ENCODE results near the gene BPIFB3.
"Not testable (repeated sequence)": the region's sequence is repeated elsewhere in the genome, so short reads cannot be mapped to it uniquely, and the experiment has no call there.

Gene BPIFB3

GRCh38 chr20:33112547-33113386 is 59.1 kb downstream of the BPIFB3 start:
- in situ Hi-C loops (cut with HindIII; ENCODE audit: low sequenced_read_pairs) = no loop called here
- TF ChIP-seq CTCF (IDR thresholded peaks at IDR 0.05; ENCODE audit: low read depth, low read length, missing control alignments) = no peak
- H3K4me3 ChIP-seq (ENCODE audit: low read depth, low read length) = no peak overlapping the region
- DNase-seq (ENCODE audit: low read depth) = no peak

GRCh38 chr20:33113387-33113908 is 59.7 kb downstream of the BPIFB3 start:
- no peak for DNase-seq (ENCODE audit: low read depth)
- in situ Hi-C loops (cut with HindIII; ENCODE audit: low sequenced_read_pairs) = no loop called here
- TF ChIP-seq CTCF (IDR thresholded peaks at IDR 0.05; ENCODE audit: low read depth, low read length, missing control alignments) = no peak
- H3K4me3 ChIP-seq (ENCODE audit: low read depth, low read length) = no peak overlapping the region

- H3K4me3 ChIP-seq (ENCODE audit: low read depth, low read length); in situ Hi-C loops (cut with HindIII; ENCODE audit: low sequenced_read_pairs); DNase-seq (ENCODE audit: low read depth): not testable (repeated sequence)
These were observed 61.8 kb downstream of the BPIFB3 start for GRCh38 chr20:33115501-33115900.

DNA sequence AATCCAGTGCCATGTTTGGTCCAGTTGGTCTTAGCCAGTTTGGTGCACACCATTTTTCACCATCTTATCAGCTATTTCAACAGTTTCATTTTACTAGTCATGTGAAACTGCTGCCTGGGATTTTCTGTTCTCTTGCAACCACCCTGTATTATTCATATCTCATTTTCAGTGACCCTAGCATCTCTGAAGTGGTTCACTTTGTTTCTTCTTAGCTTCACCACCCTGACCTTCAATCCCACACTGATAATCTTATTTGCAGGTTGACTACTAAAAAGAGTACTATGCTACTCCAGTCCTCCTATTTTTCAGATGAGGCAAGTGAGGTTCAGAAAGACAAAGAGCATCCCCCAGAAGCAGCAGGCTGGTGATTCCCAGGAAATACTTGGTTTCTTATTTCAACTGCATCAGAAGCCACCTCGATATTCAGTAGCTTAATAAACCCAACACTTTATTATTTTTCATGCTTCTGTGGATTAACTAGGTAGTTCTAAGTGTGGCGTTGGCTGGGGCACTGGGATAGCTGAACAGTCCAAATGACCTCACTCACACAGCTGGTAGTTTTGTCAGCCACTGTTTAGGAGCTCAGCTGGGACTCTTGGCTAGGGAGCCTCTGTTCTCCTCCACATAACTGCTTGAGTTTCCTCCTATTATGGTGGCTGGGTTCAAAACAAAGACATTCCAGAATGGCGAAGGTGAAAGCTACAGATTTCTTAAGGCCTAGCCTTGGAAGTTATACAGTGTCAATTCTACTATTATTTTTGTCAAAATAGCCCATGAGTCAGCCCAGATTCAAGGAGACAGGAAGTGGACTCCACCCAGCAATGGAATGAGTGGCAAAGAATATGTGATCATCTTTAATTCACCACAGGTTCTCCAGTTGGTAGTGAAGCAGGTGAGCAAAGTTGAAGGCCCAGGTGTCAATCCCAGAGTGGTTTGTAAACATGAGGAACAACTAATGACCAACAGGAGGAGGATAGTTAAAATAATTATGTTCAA is 66.3 kb downstream of the BPIFB3 start:
- no peak overlapping the region for H3K4me3 ChIP-seq (ENCODE audit: low read depth, low read length)
- no peak for DNase-seq (ENCODE audit: low read depth)
- in situ Hi-C loops (cut with HindIII; ENCODE audit: low sequenced_read_pairs) = no loop called here
- no peak for TF ChIP-seq CTCF (IDR thresholded peaks at IDR 0.05; ENCODE audit: low read depth, low read length, missing control alignments)

- DNase-seq (ENCODE audit: low read depth) = no peak
- H3K4me3 ChIP-seq (ENCODE audit: low read depth, low read length) = no peak overlapping the region
- in situ Hi-C loops (cut with HindIII; ENCODE audit: low sequenced_read_pairs) = no loop called here
- TF ChIP-seq CTCF (IDR thresholded peaks at IDR 0.05; ENCODE audit: low read depth, low read length, missing control alignments) = no peak
These were observed 67.2 kb downstream of the BPIFB3 start for GRCh38 chr20:33120934-33121333.

DNA sequence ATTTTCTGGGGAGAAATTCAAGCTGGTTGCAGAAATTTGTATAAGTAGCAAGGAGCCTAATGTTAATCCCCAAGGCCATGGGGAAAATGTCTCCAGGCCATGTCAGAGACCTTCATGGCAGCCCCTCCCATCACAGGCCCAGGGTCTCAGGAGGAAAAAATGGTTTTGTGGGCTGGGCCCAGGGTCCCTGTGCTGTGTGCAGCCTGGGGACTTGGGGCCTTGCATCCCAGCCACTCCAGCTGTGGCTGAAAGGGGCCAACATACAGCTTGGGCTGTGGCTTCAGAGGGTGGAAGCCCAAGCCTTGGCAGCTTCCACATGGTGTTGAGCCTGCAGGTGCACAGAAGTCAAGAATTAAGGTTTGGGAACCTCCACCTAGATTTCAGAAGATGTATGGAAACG is 68.6 kb downstream of the BPIFB3 start:
- DNase-seq (ENCODE audit: low read depth); in situ Hi-C loops (cut with HindIII; ENCODE audit: low sequenced_read_pairs): not testable (repeated sequence)

More for the DNA sequence above, 68.6 kb downstream of the BPIFB3 start:
- H3K4me3 ChIP-seq (ENCODE audit: low read depth, low read length) = not testable (repeated sequence)
